ENCODE data around the gene NDUFA1.

The NDUFA1 gene

GRCh38 chrX:119833905-119834304, 37.7 kb upstream of the NDUFA1 start:
- H3K4ac ChIP-seq (ENCODE audit: low read depth in 1 of 2, low read length in 2 of 2), result no peak overlapping the region
- H3K18ac ChIP-seq (ENCODE audit: low read depth in 1 of 2, low read length in 2 of 2), result no peak overlapping the region
- no peak overlapping the region for H3K23ac ChIP-seq (ENCODE audit: low read length in 2 of 2)
- H2BK5ac ChIP-seq (ENCODE audit: low read depth, low read length, poor library complexity, severe bottlenecking), result no peak overlapping the region
- no peak overlapping the region for H3K9ac ChIP-seq (ENCODE audit: low read length)
- no peak overlapping the region for H2BK15ac ChIP-seq (ENCODE audit: low read depth, poor library complexity, severe bottlenecking)
- no peak overlapping the region for H2BK120ac ChIP-seq (ENCODE audit: low read depth, low read length)
- H3K9me3 ChIP-seq (ENCODE audit: control insufficient read depth, low read length), result no peaks in the 10 kb centered on the region
- H2AK5ac ChIP-seq (ENCODE audit: low read length, severe bottlenecking), result no peak overlapping the region
- no peak overlapping the region for H2AFZ ChIP-seq (ENCODE audit: low read depth, low read length)
- no peak overlapping the region for H4K91ac ChIP-seq (ENCODE audit: low read length)
- no peaks in the 10 kb centered on the region for H3K79me1 ChIP-seq (replicated peaks; ENCODE audit: low read length, poor library complexity, severe bottlenecking)
- H2BK12ac ChIP-seq (ENCODE audit: low read length in 2 of 2), result no peak overlapping the region
- H3K14ac ChIP-seq (ENCODE audit: low read length in 2 of 2), result no peak overlapping the region
- no peaks in the 10 kb centered on the region for H3K4me1 ChIP-seq (ENCODE audit: control insufficient read depth, insufficient read depth, low read depth, low read length)
- H3K36me3 ChIP-seq (ENCODE audit: control insufficient read depth in 1 of 2, insufficient read depth in 2 of 2, low read depth in 1 of 2, low read length in 2 of 2), result peaks cover 12 to 42% of the 10 kb centered on the region in 2 experiments
- no peak for DNase-seq
- no peak overlapping the region for H3K4me3 ChIP-seq (ENCODE audit: insufficient read depth in 1 of 2, low read depth in 1 of 2, low read length in 2 of 2)
- no peak overlapping the region for H4K8ac ChIP-seq (ENCODE audit: low read length)
- 95% methylated on average over 2 of the region's 3 CpGs for WGBS
- no peaks in the 10 kb centered on the region for H3K27me3 ChIP-seq (ENCODE audit: control insufficient read depth in 1 of 2, insufficient read depth in 1 of 2, low read length in 2 of 2)
- H3K27ac ChIP-seq (ENCODE audit: low read length, poor library complexity, severe bottlenecking), result no peak overlapping the region
- H3K4me2 ChIP-seq (ENCODE audit: low read length, poor library complexity, severe bottlenecking), result no peak overlapping the region

- Histone ChIP-seq H3K4me1 (ENCODE audit: control insufficient read depth, insufficient read depth, low read depth, low read length) (no peaks in the 10 kb centered on the region), H3K27ac (ENCODE audit: low read length, poor library complexity, severe bottlenecking) (peak within 1 kb of the TSS; percentile 91), H2BK5ac (ENCODE audit: low read depth, low read length, poor library complexity, severe bottlenecking) (no peak within 1 kb of the TSS), H2BK12ac (ENCODE audit: low read length in 2 of 2) (no peak within 1 kb of the TSS), H3K9me3 (ENCODE audit: control insufficient read depth, low read length) (no peaks in the 10 kb centered on the region), H3K14ac (ENCODE audit: low read length in 2 of 2) (no peak within 1 kb of the TSS), H3K4ac (ENCODE audit: low read depth in 1 of 2, low read length in 2 of 2) (no peak within 1 kb of the TSS), H3K27me3 (ENCODE audit: control insufficient read depth in 1 of 2, insufficient read depth in 1 of 2, low read length in 2 of 2) (no peaks in the 10 kb centered on the region), H2AK5ac (ENCODE audit: low read length, severe bottlenecking) (no peak within 1 kb of the TSS), H3K9ac (ENCODE audit: low read length) (peak within 1 kb of the TSS; percentile 90), H3K79me1 (replicated peaks; ENCODE audit: low read length, poor library complexity, severe bottlenecking) (no peaks in the 10 kb centered on the region), H2BK120ac (ENCODE audit: low read depth, low read length) (peak within 1 kb of the TSS; percentile 61), H3K4me3 (ENCODE audit: insufficient read depth in 1 of 2, low read depth in 1 of 2, low read length in 2 of 2) (peak within 1 kb of the TSS; percentile 71 to 83), H3K23ac (ENCODE audit: low read length in 2 of 2) (no peak within 1 kb of the TSS), H2AFZ (ENCODE audit: low read depth, low read length) (no peak within 1 kb of the TSS), H4K8ac (ENCODE audit: low read length) (peak within 1 kb of the TSS; percentile 64), H2BK15ac (ENCODE audit: low read depth, poor library complexity, severe bottlenecking) (peak within 1 kb of the TSS; percentile 28), H3K36me3 (ENCODE audit: control insufficient read depth in 1 of 2, insufficient read depth in 2 of 2, low read depth in 1 of 2, low read length in 2 of 2) (peaks cover 0 to 3% of the 10 kb centered on the region in 2 experiments), H4K91ac (ENCODE audit: low read length) (no peak within 1 kb of the TSS), H3K4me2 (ENCODE audit: low read length, poor library complexity, severe bottlenecking) (peak within 1 kb of the TSS; percentile 50), H3K18ac (ENCODE audit: low read depth in 1 of 2, low read length in 2 of 2) (peak within 1 kb of the TSS; percentile 71 to 75)
- peak; percentile 98 for DNase-seq
- under 1% methylated on average over 48 of the region's 54 CpGs for WGBS
Measured at GRCh38 chrX:119852382-119853353, 19.0 kb upstream of the NDUFA1 start, which contains the start of gene UPF3B. TSS of gene UPF3B (minus strand) at chrX:119852963. CDS start at chrX:119852928, 35 bp downstream.

DNA sequence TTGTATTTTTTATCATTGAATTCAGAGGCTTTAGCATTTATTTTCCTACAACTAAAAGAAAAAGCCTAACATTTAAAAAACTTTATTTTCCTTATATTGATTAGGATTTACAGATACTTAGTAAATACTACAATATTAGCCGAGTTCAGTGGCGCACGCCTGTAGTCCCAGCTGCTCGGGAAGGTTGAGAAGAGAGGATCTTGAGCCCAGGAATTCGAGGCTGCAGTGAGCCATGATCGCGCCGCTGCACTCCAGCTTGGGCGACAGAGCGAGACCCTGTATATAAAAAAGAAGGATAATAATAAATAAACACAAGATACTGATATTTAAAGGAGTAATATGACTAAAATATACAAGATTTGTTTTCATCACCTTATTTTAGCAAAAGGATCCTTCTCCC, 18.2 kb upstream of the NDUFA1 start:
- H2BK120ac ChIP-seq (ENCODE audit: low read depth, low read length), result no peak overlapping the region
- no CpG with 5 or more reads among the region's 10 CpGs for WGBS
- peak; percentile 3 for DNase-seq

GRCh38 chrX:119870626-119871131, 953 bp upstream of the NDUFA1 start:
- peak overlapping the region in 1 of 2 experiments; percentile 60 for H3K14ac ChIP-seq (ENCODE audit: low read length in 2 of 2)
- no peaks in the 10 kb centered on the region for H3K79me1 ChIP-seq (replicated peaks; ENCODE audit: low read length, poor library complexity, severe bottlenecking)
- H3K4me1 ChIP-seq (ENCODE audit: control insufficient read depth, insufficient read depth, low read depth, low read length), result no peaks in the 10 kb centered on the region
- H3K27ac ChIP-seq (ENCODE audit: low read length, poor library complexity, severe bottlenecking), result peak overlapping the region; percentile 95
- peak overlapping the region; percentile 42 for H2AFZ ChIP-seq (ENCODE audit: low read depth, low read length)
- no peak overlapping the region for H4K91ac ChIP-seq (ENCODE audit: low read length)
- peak overlapping the region; percentile 79 for H3K4me2 ChIP-seq (ENCODE audit: low read length, poor library complexity, severe bottlenecking)
- H3K4ac ChIP-seq (ENCODE audit: low read depth in 1 of 2, low read length in 2 of 2), result peak overlapping the region in 1 of 2 experiments; percentile 75
- H2BK12ac ChIP-seq (ENCODE audit: low read length in 2 of 2), result no peak overlapping the region
- H2BK15ac ChIP-seq (ENCODE audit: low read depth, poor library complexity, severe bottlenecking), result no peak overlapping the region
- no peak overlapping the region for H3K23ac ChIP-seq (ENCODE audit: low read length in 2 of 2)
- H2BK120ac ChIP-seq (ENCODE audit: low read depth, low read length), result no peak overlapping the region
- peak overlapping the region in 1 of 2 experiments; percentile 90 for H3K18ac ChIP-seq (ENCODE audit: low read depth in 1 of 2, low read length in 2 of 2)
- WGBS, result 3% methylated on average over 25 of the region's 25 CpGs
- H3K9me3 ChIP-seq (ENCODE audit: control insufficient read depth, low read length), result no peaks in the 10 kb centered on the region
- no peak overlapping the region for H2BK5ac ChIP-seq (ENCODE audit: low read depth, low read length, poor library complexity, severe bottlenecking)
- H3K27me3 ChIP-seq (ENCODE audit: control insufficient read depth in 1 of 2, insufficient read depth in 1 of 2, low read length in 2 of 2), result no peaks in the 10 kb centered on the region
- peak; percentile 58 for DNase-seq
- H2AK5ac ChIP-seq (ENCODE audit: low read length, severe bottlenecking), result no peak overlapping the region
- peak overlapping the region; percentile 99 for H3K9ac ChIP-seq (ENCODE audit: low read length)
- H3K36me3 ChIP-seq (ENCODE audit: control insufficient read depth in 1 of 2, insufficient read depth in 2 of 2, low read depth in 1 of 2, low read length in 2 of 2), result peaks cover 0 to 4% of the 10 kb centered on the region in 2 experiments
- peak overlapping the region; percentile 66 to 90 for H3K4me3 ChIP-seq (ENCODE audit: insufficient read depth in 1 of 2, low read depth in 1 of 2, low read length in 2 of 2)
- no peak overlapping the region for H4K8ac ChIP-seq (ENCODE audit: low read length)

More for the DNA sequence above, 18.2 kb upstream of the NDUFA1 start:
- Histone ChIP-seq H3K9ac (ENCODE audit: low read length) (peak overlapping the region; percentile 90), H3K23ac (ENCODE audit: low read length in 2 of 2) (no peak overlapping the region), H3K27ac (ENCODE audit: low read length, poor library complexity, severe bottlenecking) (no peak overlapping the region), H3K27me3 (ENCODE audit: control insufficient read depth in 1 of 2, insufficient read depth in 1 of 2, low read length in 2 of 2) (no peaks in the 10 kb centered on the region), H3K79me1 (replicated peaks; ENCODE audit: low read length, poor library complexity, severe bottlenecking) (no peaks in the 10 kb centered on the region), H4K8ac (ENCODE audit: low read length) (no peak overlapping the region), H3K18ac (ENCODE audit: low read depth in 1 of 2, low read length in 2 of 2) (no peak overlapping the region), H3K36me3 (ENCODE audit: control insufficient read depth in 1 of 2, insufficient read depth in 2 of 2, low read depth in 1 of 2, low read length in 2 of 2) (peaks cover 0 to 3% of the 10 kb centered on the region in 2 experiments), H3K4me2 (ENCODE audit: low read length, poor library complexity, severe bottlenecking) (peak overlapping the region; percentile 50), H3K4ac (ENCODE audit: low read depth in 1 of 2, low read length in 2 of 2) (no peak overlapping the region), H3K14ac (ENCODE audit: low read length in 2 of 2) (no peak overlapping the region), H2BK12ac (ENCODE audit: low read length in 2 of 2) (no peak overlapping the region), H2AK5ac (ENCODE audit: low read length, severe bottlenecking) (no peak overlapping the region), H2AFZ (ENCODE audit: low read depth, low read length) (no peak overlapping the region), H4K91ac (ENCODE audit: low read length) (no peak overlapping the region), H3K4me3 (ENCODE audit: insufficient read depth in 1 of 2, low read depth in 1 of 2, low read length in 2 of 2) (peak overlapping the region in 1 of 2 experiments; percentile 83), H2BK5ac (ENCODE audit: low read depth, low read length, poor library complexity, severe bottlenecking) (no peak overlapping the region), H2BK15ac (ENCODE audit: low read depth, poor library complexity, severe bottlenecking) (no peak overlapping the region), H3K4me1 (ENCODE audit: control insufficient read depth, insufficient read depth, low read depth, low read length) (no peaks in the 10 kb centered on the region), H3K9me3 (ENCODE audit: control insufficient read depth, low read length) (no peaks in the 10 kb centered on the region)
